Renal pelvis (tissue), 4 donors: ENCODE data around the gene SFMBT2. TPM values are rescaled to one million over a fixed set of nuclear protein-coding genes. Genes with fewer than 3 reads are reported as not detected.
"Not testable (repeated sequence)": the region's sequence is repeated elsewhere in the genome, so short reads cannot be mapped to it uniquely, and the experiment has no call there.

Experiments
- DNase-seq: peaks from one replicate; pipeline ENCODE4 v3.0.0-alpha.2; 2013
- polyA plus RNA-seq, 3 donors: library from polyadenylated mRNA; unstranded; fragments of 120-200 nt; gene quantifications; one replicate each; pipeline ENCODE4 v1.2.1, GENCODE V29; 2013; ENCODE audit not compliant: insufficient read length in 3 of 3

SFMBT2 gene
- polyA plus RNA-seq, 3 donors = 6.2 to 8.5 (median 7.6) TPM

DNA sequence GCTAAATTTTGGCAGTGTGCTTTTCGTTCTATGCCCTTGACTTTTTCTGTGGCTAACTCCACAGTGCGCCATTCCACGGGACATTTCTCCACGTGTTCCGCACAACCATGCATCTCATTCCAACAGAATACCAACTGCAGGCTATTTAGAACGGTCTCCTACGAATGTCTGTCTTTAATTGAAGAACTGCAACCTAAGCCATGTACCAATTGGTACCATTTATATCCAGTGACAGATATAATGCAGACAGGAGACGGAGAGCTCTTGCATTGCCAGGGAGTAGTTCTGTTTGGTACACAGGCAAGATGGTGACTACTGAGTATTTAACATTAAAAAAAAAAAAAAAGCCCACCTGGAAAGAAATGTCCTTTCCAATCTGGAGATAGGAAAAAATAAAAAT, 9.1 kb downstream of the SFMBT2 start:
- no peak for DNase-seq

DNA sequence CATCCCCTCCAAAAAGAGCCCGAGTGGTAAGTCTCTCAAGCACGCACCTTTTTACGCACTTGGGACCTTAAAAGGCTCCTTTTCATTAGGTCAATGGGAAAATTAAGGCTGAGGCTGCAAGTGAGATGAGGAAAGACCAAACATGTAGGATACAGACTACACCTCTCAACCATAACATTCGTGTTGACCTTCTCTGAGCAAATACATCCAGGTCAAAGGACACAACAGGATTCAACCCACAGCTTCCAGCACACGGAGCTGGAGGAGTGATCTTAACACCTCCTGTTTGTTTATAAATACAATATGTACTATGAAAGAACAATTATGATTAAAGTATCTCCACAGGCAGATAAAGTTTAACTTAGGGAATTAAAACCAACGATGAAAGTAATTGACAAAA, 9.7 kb downstream of the SFMBT2 start:
- DNase-seq = no peak

DNA sequence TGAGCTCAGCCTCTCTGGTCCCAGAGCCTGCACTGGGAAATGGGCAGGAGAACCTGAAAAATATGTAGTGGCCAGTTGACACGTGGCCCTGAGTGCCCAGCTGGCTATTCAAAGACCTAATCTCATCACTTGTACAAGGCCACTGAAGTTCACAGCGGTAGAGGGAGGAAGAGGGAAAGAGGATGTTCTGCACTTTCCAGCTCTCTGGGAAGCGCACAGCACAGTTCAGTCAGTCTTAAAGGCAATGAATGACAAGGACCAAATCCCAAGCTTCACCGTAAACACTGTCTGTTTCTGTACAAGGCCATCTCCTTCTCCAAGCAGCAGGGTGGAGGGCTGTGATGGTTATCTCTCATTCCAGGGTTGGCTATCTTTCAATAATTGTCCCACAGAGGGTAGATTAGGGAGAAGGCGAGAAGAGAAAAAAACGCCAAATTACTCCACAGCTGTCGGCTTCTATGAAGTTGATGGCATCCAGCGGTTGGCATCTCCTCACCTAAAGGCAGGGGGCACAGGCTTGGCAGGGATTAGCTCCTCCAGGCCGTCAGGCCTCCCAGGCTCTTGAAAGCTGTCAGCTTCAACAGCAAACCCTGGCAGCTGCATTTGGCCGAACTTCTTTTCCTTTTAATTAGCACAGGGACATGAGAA, 10.6 kb downstream of the SFMBT2 start:
- no peak for DNase-seq

DNA sequence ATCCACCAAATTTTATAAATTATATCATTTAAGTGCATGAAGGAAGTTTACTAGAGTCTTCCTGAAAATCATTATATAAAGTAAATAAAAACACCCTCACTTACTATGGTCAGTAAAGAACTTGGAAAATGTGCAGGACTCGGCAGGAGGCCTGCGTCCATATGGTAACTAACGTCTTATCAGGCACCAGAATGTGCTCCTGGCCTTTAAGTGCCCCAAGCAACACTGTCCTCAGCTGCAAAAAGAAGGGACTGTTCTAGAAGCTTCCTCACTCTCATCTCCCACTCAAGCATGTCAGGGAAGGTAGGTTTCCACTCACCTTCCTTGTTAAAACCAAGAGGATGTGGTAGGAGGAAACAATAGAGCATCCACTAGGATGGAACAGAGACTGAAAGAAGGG, 11.3 kb downstream of the SFMBT2 start:
- no peak for DNase-seq

DNA sequence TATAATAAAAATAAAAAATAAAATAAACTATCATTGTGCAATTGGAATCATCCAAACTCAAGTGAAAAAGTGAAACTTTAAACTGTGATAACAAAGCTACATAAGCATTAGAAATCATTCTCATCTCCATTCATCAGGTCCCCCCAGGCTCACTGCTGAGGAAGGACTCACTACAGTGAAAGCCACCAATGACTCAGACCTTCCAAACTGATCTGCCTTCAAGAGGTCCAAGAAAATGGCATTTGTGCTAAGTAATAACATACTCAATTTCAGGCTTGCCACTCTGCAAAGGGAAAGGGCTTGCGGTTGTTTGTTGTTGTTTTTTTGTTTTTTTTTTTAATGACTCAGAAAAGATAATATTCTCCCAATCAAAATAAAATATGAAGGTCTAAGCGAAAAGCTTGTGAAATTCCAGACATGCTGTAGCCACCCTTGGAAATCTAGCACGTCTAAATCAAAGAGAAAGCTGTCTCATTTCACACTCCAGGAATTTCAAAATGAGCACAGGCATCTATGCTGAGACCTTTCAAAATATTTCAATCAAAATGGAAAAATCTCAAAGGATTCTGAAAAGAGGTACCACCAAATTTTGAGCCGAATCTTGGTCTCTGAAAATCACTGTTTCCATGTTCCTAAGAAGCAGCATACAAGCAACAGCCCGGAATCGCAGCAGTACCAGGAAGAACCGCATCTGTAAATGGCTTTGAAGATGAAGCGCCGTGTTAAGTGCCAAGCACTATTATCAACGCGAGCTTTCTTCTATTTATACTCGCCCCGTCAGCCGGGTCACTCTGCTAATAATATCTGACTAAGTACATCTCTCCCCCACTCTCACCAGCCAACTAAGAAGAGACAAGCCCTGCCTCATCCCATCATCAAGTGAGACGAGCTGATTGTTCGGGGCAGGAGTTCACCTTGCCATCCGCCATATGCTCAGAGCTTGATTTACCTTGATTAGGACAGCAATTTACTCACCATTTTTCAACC, 13.5 kb downstream of the SFMBT2 start:
- DNase-seq = no peak

DNA sequence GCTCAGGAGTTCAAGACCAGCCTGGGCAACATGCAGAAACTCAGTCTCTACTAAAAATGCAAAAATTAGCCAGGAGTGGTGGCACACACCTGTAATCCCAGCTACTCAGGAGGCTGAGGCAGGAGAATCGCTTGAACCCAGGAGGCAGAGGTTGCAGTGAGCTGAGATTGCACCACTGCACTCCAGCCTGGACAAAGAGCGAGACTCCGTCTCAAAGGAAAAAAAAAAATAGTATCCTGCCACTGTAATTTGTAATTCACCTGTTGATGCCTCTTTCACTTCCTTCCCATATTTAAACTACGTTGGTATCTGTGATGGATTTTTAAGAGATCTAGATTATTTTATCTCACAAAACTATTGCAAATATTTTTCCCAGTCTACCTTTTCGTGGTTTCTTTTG, 18.5 kb downstream of the SFMBT2 start:
- not testable (repeated sequence) for DNase-seq

DNA sequence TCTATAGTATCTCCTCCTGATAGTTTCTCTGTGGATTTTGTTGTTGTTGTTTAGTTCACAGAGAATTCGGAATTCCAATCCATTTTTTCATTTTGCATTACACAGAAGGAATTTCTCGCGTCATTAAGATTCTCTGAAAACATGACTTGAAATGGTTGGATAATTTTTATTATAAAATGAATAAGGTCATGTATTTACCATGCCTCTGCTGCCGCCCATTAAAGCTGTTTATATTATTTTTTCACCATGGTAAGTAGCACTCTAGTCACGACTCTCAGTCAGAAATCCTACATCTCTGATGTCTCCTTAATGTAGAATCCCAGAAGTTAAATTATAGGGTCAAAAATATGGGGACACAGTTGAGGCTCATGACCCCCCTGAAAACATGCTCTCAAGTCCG, 19.1 kb downstream of the SFMBT2 start:
- DNase-seq = no peak

DNA sequence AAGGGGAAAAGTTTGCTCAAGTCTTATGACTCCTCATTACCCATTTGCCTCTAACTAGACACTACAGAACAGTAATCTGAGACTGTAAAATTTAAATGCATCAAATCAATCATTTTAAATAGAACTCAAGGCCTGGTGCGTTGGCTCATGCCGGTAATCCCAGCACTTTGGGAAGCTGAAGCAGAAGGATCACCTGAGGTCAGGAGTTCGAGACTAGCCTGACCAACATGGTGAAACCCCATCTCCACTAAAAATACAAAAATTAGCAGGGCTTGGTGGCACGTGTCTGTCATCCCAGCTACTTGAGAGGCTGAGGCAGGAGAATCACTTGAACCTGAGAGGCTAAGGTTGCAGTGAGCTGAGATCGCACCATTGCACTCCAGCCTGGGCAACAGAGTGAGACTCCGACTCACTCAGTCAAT, 20.1 kb downstream of the SFMBT2 start:
- DNase-seq = not testable (repeated sequence)

DNA sequence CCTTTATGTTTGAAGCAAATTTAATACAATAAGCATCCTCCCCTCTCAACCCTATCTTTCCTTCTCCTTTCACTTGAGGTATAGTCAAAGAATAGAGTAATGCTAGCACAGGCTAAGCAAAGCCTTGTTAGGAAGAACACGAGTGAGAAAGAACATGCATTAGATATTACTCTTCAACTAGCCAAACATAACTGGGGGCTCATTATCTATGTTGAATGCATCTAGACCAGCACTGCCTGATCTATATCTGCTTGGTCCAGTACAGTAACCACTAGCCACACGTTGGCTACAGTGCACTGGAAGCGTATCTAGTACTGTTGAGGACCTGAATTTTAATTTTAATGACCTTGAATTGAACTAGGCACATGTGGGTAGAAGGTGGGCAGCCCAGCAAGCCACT, 21.0 kb downstream of the SFMBT2 start:
- no peak for DNase-seq

DNA sequence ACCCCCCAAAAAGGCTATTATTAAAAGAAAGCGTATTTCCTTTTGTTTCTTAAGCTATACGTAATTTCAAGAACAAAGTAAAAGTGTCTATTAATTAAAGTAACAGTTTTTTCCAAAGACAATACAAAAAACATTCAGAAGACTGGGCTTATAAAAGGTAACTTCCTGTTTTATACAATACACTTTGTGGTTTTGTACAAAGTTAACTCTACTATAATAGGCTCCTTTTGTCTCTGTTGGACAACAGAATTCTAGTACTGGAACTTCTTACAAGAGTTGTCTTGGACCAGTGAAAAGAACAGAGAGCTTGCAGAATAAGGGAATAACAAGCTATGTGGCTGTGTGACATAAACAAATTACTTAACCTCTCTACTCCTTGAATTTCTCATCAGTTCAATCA, 21.5 kb downstream of the SFMBT2 start:
- DNase-seq = no peak

DNA sequence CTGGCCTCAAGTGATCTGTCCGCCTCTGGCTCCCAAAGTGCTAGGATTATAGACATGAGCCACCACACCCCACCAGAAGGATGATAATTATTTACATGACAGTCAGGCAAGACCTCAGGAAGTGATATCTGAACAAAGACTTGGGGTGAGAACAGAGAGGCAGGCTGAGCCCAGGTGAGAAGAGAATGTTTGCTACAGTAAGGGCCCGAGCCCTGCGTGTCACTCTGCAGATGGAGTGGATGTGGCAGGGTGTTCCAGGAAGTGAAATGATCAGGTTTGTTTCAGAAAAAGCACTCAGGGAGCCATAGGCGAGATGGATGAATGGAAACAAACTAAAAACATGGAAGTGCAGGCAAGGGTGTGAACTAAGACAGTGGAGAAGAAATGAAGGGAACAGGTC, 22.2 kb downstream of the SFMBT2 start:
- DNase-seq = no peak

DNA sequence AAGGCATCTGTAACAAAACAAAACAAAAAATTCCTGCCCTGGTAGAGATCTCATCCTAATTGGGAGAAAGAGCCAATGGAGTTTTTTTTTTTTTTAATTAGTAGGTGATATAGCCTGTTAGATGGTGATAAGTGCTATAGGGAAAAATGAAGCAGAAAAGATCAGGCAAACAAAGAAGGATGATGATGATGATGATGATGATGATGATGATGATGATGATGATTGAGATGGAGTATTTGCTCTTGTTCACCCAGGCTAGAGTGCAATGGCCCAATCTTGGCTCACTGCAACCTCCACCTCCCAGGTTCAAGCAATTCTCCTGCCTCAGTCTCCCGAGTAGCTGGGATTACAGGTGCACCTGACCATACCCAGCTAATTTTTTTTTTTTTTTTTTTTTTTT, 22.7 kb downstream of the SFMBT2 start:
- not testable (repeated sequence) for DNase-seq

DNA sequence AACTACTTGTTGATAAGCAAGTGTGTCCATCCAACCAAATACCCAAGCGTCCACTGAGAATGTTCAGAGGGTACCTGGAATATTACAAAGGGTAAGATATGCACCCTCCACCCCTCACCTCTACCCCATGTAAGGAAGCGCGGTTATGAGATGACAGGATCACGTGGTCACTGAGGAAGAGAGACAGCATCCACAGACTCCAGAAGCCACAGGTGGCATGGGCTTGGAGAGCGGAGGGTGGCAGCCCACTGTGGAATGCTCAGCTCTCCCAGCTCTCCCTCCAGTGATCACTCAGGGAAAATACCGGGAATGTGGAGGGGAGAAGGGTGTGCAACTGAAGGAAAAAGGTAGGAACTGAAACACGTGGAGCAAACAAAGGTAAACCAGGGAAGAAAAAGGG, 25.7 kb downstream of the SFMBT2 start:
- DNase-seq = no peak

DNA sequence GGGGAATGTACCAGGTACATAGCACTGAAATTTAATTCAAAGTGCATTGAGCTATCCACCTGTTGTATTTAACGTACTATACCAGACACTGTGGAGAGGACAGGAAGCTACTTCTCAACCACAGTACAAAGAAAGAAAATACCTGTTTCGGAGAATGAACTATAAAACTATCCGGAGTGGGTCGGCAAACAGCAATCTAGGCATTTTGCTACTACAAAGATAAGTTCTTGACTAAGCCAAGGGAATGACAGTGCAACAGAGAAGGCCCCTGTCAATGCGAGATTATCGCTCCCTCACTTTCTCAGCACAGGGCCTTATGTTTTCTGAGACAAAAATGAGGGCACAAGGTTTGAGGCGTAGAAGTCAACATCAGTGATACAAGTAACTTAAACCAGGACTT, 27.4 kb downstream of the SFMBT2 start:
- no peak for DNase-seq

DNA sequence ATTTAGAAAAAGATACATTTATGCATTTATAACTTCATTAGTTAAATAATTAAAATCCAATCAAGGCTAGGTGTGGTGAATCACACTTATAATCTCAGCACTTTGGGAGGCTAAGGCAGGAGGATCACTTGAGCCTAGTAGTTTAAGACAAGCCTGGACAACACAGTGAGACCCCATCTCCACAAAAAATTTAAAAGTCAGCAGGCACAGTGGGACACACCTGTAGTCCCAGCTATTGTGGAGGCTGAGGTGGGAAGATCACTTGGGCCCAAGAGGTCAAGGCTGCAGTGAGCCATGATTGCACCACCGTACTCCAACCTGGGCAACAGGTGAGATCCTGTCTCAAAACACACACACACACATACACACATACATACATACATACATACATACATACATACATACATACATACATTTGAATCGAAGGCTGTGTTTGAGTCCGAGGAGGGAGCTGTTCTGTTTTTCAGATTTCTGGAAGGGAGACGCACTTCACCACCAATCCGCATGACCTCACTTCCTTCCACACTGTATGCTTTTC, 30.1 kb downstream of the SFMBT2 start:
- DNase-seq = no peak

DNA sequence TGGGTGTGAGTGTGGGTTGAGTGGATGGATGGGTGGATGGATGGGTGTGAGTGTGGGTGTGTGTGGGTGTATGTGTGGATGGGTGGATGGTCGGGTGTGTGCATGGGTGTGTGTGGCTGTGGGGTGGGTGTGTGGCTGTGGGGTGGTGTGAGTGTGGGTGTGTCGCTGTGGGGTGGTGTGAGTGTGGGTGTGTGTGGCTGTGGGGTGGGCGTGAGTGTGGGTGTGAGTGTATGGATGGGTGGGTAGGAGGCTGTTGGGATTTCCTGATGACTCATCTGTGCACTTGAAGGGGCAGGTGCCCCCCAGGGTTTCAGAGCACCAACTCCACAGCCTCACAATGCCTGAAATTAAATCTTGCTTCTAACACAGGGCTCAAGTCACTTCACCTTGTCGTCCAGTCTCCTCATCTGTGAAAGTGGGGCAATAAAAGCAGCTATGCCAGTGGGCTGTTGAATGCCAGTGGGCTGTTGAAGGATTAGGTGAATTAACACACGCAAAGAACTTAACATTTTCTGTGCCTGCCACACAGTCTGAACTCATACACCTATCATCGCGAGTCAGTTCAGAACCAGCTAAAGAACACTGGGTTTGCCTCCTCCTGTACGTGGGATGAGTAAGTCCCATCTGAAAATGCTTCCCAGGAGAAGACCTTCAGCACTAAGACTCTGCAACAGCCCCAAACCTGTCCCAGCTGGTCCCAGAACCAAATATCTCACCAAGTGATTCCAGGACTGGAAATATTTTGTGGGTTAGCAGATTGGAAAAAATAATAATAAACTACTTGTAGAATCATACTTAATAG, 32.0 kb downstream of the SFMBT2 start:
- DNase-seq = no peak

DNA sequence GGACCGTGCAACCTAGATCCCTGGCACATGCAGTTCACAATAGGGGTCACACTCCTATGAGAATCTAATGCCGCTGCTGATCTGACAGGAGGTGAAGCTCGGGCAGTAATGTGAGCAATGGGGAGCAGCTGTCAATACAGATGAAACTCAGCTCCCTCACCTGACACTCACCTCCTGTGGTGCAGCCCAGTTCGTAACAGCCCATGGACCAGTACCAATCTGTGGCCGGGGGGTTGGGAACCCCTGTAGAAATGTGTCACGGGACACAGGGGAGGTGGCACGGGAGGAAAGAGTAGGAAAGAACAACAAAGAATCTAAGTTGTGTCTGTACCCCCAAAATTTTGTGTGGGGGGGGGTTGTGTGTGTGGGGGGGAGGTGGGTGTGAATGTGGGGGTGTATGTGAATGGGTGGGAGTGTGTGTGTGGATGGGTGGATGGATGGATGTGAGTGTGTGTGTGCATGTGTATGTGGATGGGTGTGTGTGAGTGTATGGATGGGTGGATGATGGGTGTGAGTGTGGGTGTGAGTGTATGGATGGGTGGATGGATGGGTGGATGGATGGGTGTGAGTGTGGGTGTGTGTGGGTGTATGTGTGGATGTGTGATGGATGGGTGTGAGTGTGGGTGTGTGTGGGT, 33.1 kb downstream of the SFMBT2 start:
- no peak for DNase-seq

DNA sequence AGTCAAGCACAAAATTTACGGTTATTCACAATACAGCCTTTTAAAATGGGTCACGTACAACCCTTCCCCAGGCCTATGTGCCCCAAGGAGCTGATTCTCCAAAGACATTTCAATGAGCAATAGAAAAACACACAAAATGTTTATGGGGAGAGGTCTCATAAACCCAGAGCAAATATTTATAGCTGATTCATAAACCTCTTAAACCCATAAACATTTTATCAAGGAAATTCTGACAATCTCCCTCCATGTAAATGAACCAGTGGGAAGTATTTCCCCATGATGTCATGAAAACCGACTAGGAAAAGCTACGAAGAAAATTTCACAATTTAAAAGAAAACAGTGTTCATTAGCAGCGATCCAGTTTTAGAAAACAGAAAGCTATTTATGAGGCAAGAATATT, 36.0 kb downstream of the SFMBT2 start:
- peak; percentile 21 for DNase-seq

DNA sequence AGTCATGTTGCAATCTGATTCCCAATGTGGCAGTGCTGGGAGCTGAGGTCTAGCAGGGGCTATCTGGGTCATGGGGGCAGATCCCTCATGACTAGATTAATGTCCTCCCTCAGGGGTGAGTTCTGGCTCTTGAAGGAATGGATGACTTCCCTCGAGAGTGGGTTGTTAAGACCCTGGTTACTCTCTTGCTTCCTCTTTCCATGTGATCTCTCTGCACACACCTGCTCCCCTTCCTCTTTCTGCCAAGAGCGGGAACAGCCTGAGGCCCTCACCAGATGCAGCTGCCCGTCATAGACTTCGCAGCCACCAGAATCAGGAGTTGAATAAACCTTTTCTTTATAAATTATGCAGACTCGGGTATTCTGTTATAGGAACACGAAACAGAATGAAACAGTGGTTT, 37.8 kb downstream of the SFMBT2 start:
- DNase-seq = no peak

DNA sequence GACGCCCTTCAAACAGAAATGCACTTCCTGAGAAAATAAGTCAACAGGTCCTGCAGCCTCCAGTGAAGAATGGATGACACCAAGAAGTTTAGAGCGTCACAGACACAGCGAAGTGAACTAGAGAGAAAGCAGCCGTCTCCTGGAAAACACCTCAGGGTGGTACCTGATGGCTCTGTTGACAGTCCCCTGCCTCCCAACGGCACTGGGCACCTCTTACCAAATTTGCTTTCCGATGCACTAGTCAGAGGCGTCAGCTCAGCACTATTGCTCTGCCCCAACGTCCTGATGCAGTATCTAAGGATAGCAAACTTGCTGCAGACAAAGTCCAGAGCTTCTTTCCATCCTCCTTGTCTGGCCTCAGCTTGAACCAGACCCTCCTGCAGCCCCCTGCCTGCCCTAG, 38.3 kb downstream of the SFMBT2 start:
- no peak for DNase-seq

DNA sequence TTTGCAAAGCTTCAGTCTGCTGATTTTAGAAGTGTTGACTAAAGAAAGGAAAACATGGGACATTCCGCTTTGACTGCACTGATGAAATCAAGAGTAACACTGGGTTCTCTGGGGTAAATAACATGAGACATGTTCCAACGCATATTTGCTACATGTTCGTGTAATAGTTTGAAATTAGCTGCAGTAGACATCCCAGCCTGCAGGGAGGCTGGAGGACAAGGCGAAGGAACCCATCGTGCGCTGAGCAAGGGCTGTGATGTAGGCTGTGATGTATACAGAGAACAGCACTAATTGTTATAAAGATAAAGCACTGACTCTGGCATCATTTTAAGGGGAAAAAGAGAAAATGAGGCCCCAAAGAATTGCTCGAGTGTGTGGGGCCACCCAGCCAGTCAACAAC, 40.3 kb downstream of the SFMBT2 start:
- DNase-seq = no peak
